ENCODE measurements around the gene BGN. TPM values are rescaled to one million over a fixed set of nuclear protein-coding genes. Genes with fewer than 3 reads are reported as not detected.

The BGN gene
- polyA plus RNA-seq, 4 donors: 3.1 to 23.2 (median 12.6) TPM

- 88 to 96% (median 95%) methylated on average over 14 to 21 of the region's 21 CpGs for WGBS, 3 donors
- H3K36me3 ChIP-seq (ENCODE audit: control insufficient read depth in 3 of 3, insufficient read depth in 2 of 3, low read depth in 1 of 3, low read length in 3 of 3): peaks cover 0 to 17% (median 5%) of the 10 kb centered on the region in 3 donors
- H3K27ac ChIP-seq (ENCODE audit: low read depth in 1 of 3, low read length in 2 of 3): no peak overlapping the region
- no peaks in the 10 kb centered on the region for H3K9me3 ChIP-seq (ENCODE audit: control insufficient read depth in 2 of 2, insufficient read depth in 1 of 2, low read depth in 1 of 2, low read length in 1 of 2)
- DNase-seq: peak in 1 of 2 donors; percentile 40
- H3K4me3 ChIP-seq (ENCODE audit: low read depth in 1 of 3, low read length in 3 of 3): no peak overlapping the region
- FAIRE-seq: no peak
- H3K4me1 ChIP-seq (ENCODE audit: control insufficient read depth in 3 of 3, insufficient read depth in 2 of 3, low read depth in 1 of 3, low read length in 2 of 3): no peaks in the 10 kb centered on the region
- no peaks in the 10 kb centered on the region for H3K27me3 ChIP-seq (ENCODE audit: control insufficient read depth in 3 of 3, insufficient read depth in 3 of 3, low read length in 3 of 3)
Measured at GRCh38 chrX:153448556-153449367, 46.0 kb upstream of the BGN start.

GRCh38 chrX:153449368-153450113, 45.2 kb upstream of the BGN start:
- peaks cover 0 to 23% (median 5%) of the 10 kb centered on the region in 3 donors for H3K36me3 ChIP-seq (ENCODE audit: control insufficient read depth in 3 of 3, insufficient read depth in 2 of 3, low read depth in 1 of 3, low read length in 3 of 3)
- no peaks in the 10 kb centered on the region for H3K4me1 ChIP-seq (ENCODE audit: control insufficient read depth in 3 of 3, insufficient read depth in 2 of 3, low read depth in 1 of 3, low read length in 2 of 3)
- H3K4me3 ChIP-seq (ENCODE audit: low read depth in 1 of 3, low read length in 3 of 3): no peak overlapping the region
- H3K27me3 ChIP-seq (ENCODE audit: control insufficient read depth in 3 of 3, insufficient read depth in 3 of 3, low read length in 3 of 3): no peaks in the 10 kb centered on the region
- FAIRE-seq: no peak
- no peak overlapping the region for H3K27ac ChIP-seq (ENCODE audit: low read depth in 1 of 3, low read length in 2 of 3)
- WGBS, 3 donors: 79 to 93% (median 92%) methylated on average over 14 to 15 of the region's 15 CpGs
- H3K9me3 ChIP-seq (ENCODE audit: control insufficient read depth in 2 of 2, insufficient read depth in 1 of 2, low read depth in 1 of 2, low read length in 1 of 2): no peaks in the 10 kb centered on the region
- DNase-seq: no peak

- WGBS, 3 donors: 87 to 95% (median 95%) methylated on average over 21 to 26 of the region's 26 CpGs
- Histone ChIP-seq H3K36me3 (ENCODE audit: control insufficient read depth in 3 of 3, insufficient read depth in 2 of 3, low read depth in 1 of 3, low read length in 3 of 3) (peaks cover 0 to 30% (median 5%) of the 10 kb centered on the region in 3 donors), H3K27me3 (ENCODE audit: control insufficient read depth in 3 of 3, insufficient read depth in 3 of 3, low read length in 3 of 3) (no peaks in the 10 kb centered on the region), H3K4me3 (ENCODE audit: low read depth in 1 of 3, low read length in 3 of 3) (no peak overlapping the region), H3K27ac (ENCODE audit: low read depth in 1 of 3, low read length in 2 of 3) (no peak overlapping the region), H3K4me1 (ENCODE audit: control insufficient read depth in 3 of 3, insufficient read depth in 2 of 3, low read depth in 1 of 3, low read length in 2 of 3) (no peaks in the 10 kb centered on the region), H3K9me3 (ENCODE audit: control insufficient read depth in 2 of 2, insufficient read depth in 1 of 2, low read depth in 1 of 2, low read length in 1 of 2) (no peaks in the 10 kb centered on the region)
- DNase-seq (no peak), FAIRE-seq (no peak)
Measured at GRCh38 chrX:153450114-153450948, 44.4 kb upstream of the BGN start.

GRCh38 chrX:153450949-153451277, 43.9 kb upstream of the BGN start:
- FAIRE-seq (no peak), DNase-seq (no peak)
- Histone ChIP-seq H3K4me3 (ENCODE audit: low read depth in 1 of 3, low read length in 3 of 3) (no peak overlapping the region), H3K9me3 (ENCODE audit: control insufficient read depth in 2 of 2, insufficient read depth in 1 of 2, low read depth in 1 of 2, low read length in 1 of 2) (no peaks in the 10 kb centered on the region), H3K36me3 (ENCODE audit: control insufficient read depth in 3 of 3, insufficient read depth in 2 of 3, low read depth in 1 of 3, low read length in 3 of 3) (peaks cover 0 to 33% (median 5%) of the 10 kb centered on the region in 3 donors), H3K27me3 (ENCODE audit: control insufficient read depth in 3 of 3, insufficient read depth in 3 of 3, low read length in 3 of 3) (no peaks in the 10 kb centered on the region), H3K27ac (ENCODE audit: low read depth in 1 of 3, low read length in 2 of 3) (no peak overlapping the region), H3K4me1 (ENCODE audit: control insufficient read depth in 3 of 3, insufficient read depth in 2 of 3, low read depth in 1 of 3, low read length in 2 of 3) (no peaks in the 10 kb centered on the region)
- WGBS, 3 donors: 88 to 97% (median 88%) methylated on average over 7 to 8 of the region's 8 CpGs

- H3K36me3 ChIP-seq (ENCODE audit: control insufficient read depth in 3 of 3, insufficient read depth in 2 of 3, low read depth in 1 of 3, low read length in 3 of 3): peaks cover 0 to 41% (median 2%) of the 10 kb centered on the region in 3 donors
- no peak for FAIRE-seq
- H3K9me3 ChIP-seq (ENCODE audit: control insufficient read depth in 2 of 2, insufficient read depth in 1 of 2, low read depth in 1 of 2, low read length in 1 of 2): no peaks in the 10 kb centered on the region
- no peaks in the 10 kb centered on the region for H3K27me3 ChIP-seq (ENCODE audit: control insufficient read depth in 3 of 3, insufficient read depth in 3 of 3, low read length in 3 of 3)
- H3K4me1 ChIP-seq (ENCODE audit: control insufficient read depth in 3 of 3, insufficient read depth in 2 of 3, low read depth in 1 of 3, low read length in 2 of 3): no peaks in the 10 kb centered on the region
- DNase-seq: no peak
- no peak overlapping the region for H3K4me3 ChIP-seq (ENCODE audit: low read depth in 1 of 3, low read length in 3 of 3)
- 90 to 96% (median 96%) methylated on average over 15 to 16 of the region's 16 CpGs for WGBS, 3 donors
- no peak overlapping the region for H3K27ac ChIP-seq (ENCODE audit: low read depth in 1 of 3, low read length in 2 of 3)
Measured at GRCh38 chrX:153454901-153455550, 39.8 kb upstream of the BGN start.

GRCh38 chrX:153455571-153455970, 39.2 kb upstream of the BGN start:
- FAIRE-seq: no peak

GRCh38 chrX:153456161-153456560, 38.6 kb upstream of the BGN start:
- DNase-seq: no peak
- Histone ChIP-seq H3K27me3 (ENCODE audit: control insufficient read depth in 3 of 3, insufficient read depth in 3 of 3, low read length in 3 of 3) (no peaks in the 10 kb centered on the region), H3K4me1 (ENCODE audit: control insufficient read depth in 3 of 3, insufficient read depth in 2 of 3, low read depth in 1 of 3, low read length in 2 of 3) (no peaks in the 10 kb centered on the region), H3K36me3 (ENCODE audit: control insufficient read depth in 3 of 3, insufficient read depth in 2 of 3, low read depth in 1 of 3, low read length in 3 of 3) (peaks cover 0 to 47% (median 2%) of the 10 kb centered on the region in 3 donors), H3K4me3 (ENCODE audit: low read depth in 1 of 3, low read length in 3 of 3) (no peak overlapping the region), H3K27ac (ENCODE audit: low read depth in 1 of 3, low read length in 2 of 3) (no peak overlapping the region), H3K9me3 (ENCODE audit: control insufficient read depth in 2 of 2, insufficient read depth in 1 of 2, low read depth in 1 of 2, low read length in 1 of 2) (no peaks in the 10 kb centered on the region)
- 78 to 92% (median 84%) methylated on average over 11 to 12 of the region's 12 CpGs for WGBS, 3 donors
- no peak for FAIRE-seq

More at GRCh38 chrX:153455571-153455970, 39.2 kb upstream of the BGN start:
- H3K36me3 ChIP-seq (ENCODE audit: control insufficient read depth in 3 of 3, insufficient read depth in 2 of 3, low read depth in 1 of 3, low read length in 3 of 3): peaks cover 0 to 44% (median 2%) of the 10 kb centered on the region in 3 donors
- 88 to 92% (median 89%) methylated on average over 16 of the region's 16 CpGs for WGBS, 3 donors
- no peaks in the 10 kb centered on the region for H3K9me3 ChIP-seq (ENCODE audit: control insufficient read depth in 2 of 2, insufficient read depth in 1 of 2, low read depth in 1 of 2, low read length in 1 of 2)
- no peak for DNase-seq
- H3K4me3 ChIP-seq (ENCODE audit: low read depth in 1 of 3, low read length in 3 of 3): no peak overlapping the region
- no peak overlapping the region for H3K27ac ChIP-seq (ENCODE audit: low read depth in 1 of 3, low read length in 2 of 3)
- H3K27me3 ChIP-seq (ENCODE audit: control insufficient read depth in 3 of 3, insufficient read depth in 3 of 3, low read length in 3 of 3): no peaks in the 10 kb centered on the region
- H3K4me1 ChIP-seq (ENCODE audit: control insufficient read depth in 3 of 3, insufficient read depth in 2 of 3, low read depth in 1 of 3, low read length in 2 of 3): no peaks in the 10 kb centered on the region

GRCh38 chrX:153456704-153457103, 38.1 kb upstream of the BGN start:
- Histone ChIP-seq H3K9me3 (ENCODE audit: control insufficient read depth in 2 of 2, insufficient read depth in 1 of 2, low read depth in 1 of 2, low read length in 1 of 2) (no peaks in the 10 kb centered on the region), H3K27ac (ENCODE audit: low read depth in 1 of 3, low read length in 2 of 3) (no peak overlapping the region), H3K27me3 (ENCODE audit: control insufficient read depth in 3 of 3, insufficient read depth in 3 of 3, low read length in 3 of 3) (no peaks in the 10 kb centered on the region), H3K36me3 (ENCODE audit: control insufficient read depth in 3 of 3, insufficient read depth in 2 of 3, low read depth in 1 of 3, low read length in 3 of 3) (peaks cover 0 to 46% (median 0%) of the 10 kb centered on the region in 3 donors), H3K4me1 (ENCODE audit: control insufficient read depth in 3 of 3, insufficient read depth in 2 of 3, low read depth in 1 of 3, low read length in 2 of 3) (no peaks in the 10 kb centered on the region), H3K4me3 (ENCODE audit: low read depth in 1 of 3, low read length in 3 of 3) (no peak overlapping the region)
- DNase-seq: no peak
- WGBS, 3 donors: 86 to 97% (median 94%) methylated on average over 5 to 9 of the region's 9 CpGs
- no peak for FAIRE-seq

All from small intestine (tissue), 7 donors.